Thyroid gland (tissue), 4 donors: ENCODE results near the gene NXPE3.

Source experiments
- CTCF ChIP-seq, 6 experiments: fragments of 200-600 bp in 3 of 6; fragments of 450-650 bp in 3 of 6; sonication (generic) in 3 of 6; IDR thresholded peaks; one replicate each; pipeline ENCODE4 v1.5.1; 2016 to 2019; ENCODE audit warnings: antibody characterized with exemption in 6 of 6, mild to moderate bottlenecking in 2 of 6, inconsistent platforms in 1 of 6, moderate library complexity in 1 of 6
- POLR2A ChIP-seq, 2 donors: fragments of 450-650 bp; IDR thresholded peaks; one replicate each; pipeline ENCODE4 v1.6.1; 2017; ENCODE audit warnings: antibody characterized with exemption in 2 of 2, mild to moderate bottlenecking in 2 of 2, moderate library complexity in 1 of 2

- TF ChIP-seq CTCF (IDR thresholded peaks at IDR 0.05) (no peak), POLR2A (IDR thresholded peaks at IDR 0.05) (no peak)
Observed at GRCh38 chr3:101835676-101836075, 56.7 kb downstream of the NXPE3 start.
